ENCODE results near the gene INPP4A. TPM values are rescaled to one million over a fixed set of nuclear protein-coding genes. Genes with fewer than 3 reads are reported as not detected.

The INPP4A gene
- total RNA-seq, 1 donor from 2014 or later: 18.0 TPM

DNA sequence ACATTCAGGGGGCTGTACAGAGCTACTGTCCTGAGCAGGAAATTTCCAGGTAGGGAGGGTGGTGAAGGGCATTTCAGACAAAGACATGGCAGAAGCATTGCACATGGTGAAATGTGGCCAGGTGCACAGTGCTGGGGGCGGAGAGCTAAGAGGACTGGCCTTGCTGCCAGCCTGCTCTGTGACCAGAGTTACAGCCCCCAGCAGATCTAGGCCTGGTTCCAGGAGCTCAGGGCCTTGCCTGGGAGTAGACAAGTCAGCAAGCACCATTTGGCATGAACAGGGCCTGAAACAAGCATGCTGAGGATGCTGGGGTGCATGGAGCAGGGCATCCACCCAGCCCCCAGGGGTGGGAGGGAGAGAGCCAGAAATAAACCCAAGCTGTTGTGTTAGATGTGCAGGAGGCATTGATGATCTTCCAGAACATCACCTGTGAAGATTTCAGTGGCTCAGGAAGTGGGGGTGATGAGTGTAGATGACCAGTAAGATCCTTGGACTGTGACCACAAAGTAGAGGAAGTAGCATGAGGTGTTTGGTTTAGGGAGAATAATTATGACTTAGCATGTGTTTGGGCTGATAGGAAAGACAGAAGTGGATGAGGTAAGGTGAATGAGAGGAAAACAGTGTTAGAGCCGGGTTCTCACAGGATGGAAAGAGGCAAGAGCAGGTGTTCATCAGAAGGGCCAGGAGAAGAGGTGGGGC is 102.6 kb downstream of the INPP4A start:
- DNase-seq (ENCODE audit: low read depth): no peak
- no peaks in the 10 kb centered on the region for H3K27me3 ChIP-seq (ENCODE audit: control insufficient read depth, insufficient read depth, low read length)
- no peaks in the 10 kb centered on the region for H3K36me3 ChIP-seq (ENCODE audit: control insufficient read depth, insufficient read depth, low read length)
- no peak for TF ChIP-seq CTCF (IDR thresholded peaks at IDR 0.05; ENCODE audit: insufficient read depth, low read length, poor library complexity, severe bottlenecking)
- H3K4me3 ChIP-seq (ENCODE audit: low read depth, low read length): no peak overlapping the region

DNA sequence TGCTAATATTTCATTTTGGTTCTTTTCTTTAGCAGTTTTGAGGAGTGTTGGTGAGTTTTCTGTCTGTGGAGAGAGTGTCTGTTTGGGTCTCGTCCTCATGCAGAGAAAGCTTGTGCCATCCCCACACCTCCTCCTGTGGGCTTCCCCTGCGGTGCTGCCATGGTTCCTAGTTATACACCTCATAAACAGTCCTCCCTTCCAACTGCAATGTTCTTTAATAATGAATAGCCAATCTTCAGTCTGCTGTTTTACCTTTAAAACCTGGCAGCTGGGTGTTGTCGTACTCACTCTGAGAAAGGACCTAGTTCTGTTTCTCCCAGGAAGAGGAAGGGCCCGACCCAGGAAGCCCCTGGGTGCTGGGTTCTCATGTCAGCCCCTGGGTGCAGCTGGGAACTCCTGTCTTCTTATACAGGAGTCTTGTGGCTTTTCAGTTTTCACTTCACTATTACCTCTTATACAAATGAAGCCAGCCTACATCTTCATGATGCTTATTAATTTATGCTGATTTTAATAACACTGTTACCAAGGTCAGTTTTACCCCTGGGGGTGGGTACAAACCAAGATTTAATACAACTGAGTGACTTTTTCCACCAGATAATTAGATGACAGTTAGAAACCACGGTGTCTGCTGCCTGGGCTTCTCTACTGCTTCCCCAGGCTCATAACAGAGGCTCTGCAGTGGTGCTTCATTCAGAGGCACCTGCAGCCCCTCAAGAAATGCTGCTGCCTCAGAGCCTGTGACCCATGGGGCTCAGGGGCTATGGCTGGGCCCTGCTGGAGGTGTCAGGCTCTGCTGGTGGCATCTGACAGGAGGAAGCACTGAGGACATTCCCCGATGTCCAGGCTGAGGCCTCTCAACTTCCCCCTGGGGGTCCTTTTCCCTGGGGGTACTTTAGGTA is 104.5 kb downstream of the INPP4A start:
- no peak for TF ChIP-seq CTCF (IDR thresholded peaks at IDR 0.05; ENCODE audit: insufficient read depth, low read length, poor library complexity, severe bottlenecking)
- DNase-seq (ENCODE audit: low read depth): no peak
- no peaks in the 10 kb centered on the region for H3K27me3 ChIP-seq (ENCODE audit: control insufficient read depth, insufficient read depth, low read length)
- no peaks in the 10 kb centered on the region for H3K36me3 ChIP-seq (ENCODE audit: control insufficient read depth, insufficient read depth, low read length)
- H3K4me3 ChIP-seq (ENCODE audit: low read depth, low read length): no peak overlapping the region

- TF ChIP-seq CTCF (IDR thresholded peaks at IDR 0.05; ENCODE audit: insufficient read depth, low read length, poor library complexity, severe bottlenecking): no peak
- Histone ChIP-seq H3K27me3 (ENCODE audit: control insufficient read depth, insufficient read depth, low read length) (no peaks in the 10 kb centered on the region), H3K4me3 (ENCODE audit: low read depth, low read length) (no peak overlapping the region), H3K36me3 (ENCODE audit: control insufficient read depth, insufficient read depth, low read length) (no peaks in the 10 kb centered on the region)
- no peak for DNase-seq (ENCODE audit: low read depth)
These were observed 105.5 kb downstream of the INPP4A start for GRCh38 chr2:98550165-98550564.

GRCh38 chr2:98551316-98551715 is 106.7 kb downstream of the INPP4A start:
- no peak for TF ChIP-seq CTCF (IDR thresholded peaks at IDR 0.05; ENCODE audit: insufficient read depth, low read length, poor library complexity, severe bottlenecking)
- Histone ChIP-seq H3K4me3 (ENCODE audit: low read depth, low read length) (no peak overlapping the region), H3K36me3 (ENCODE audit: control insufficient read depth, insufficient read depth, low read length) (no peaks in the 10 kb centered on the region), H3K27me3 (ENCODE audit: control insufficient read depth, insufficient read depth, low read length) (no peaks in the 10 kb centered on the region)
- DNase-seq (ENCODE audit: low read depth): no peak

GRCh38 chr2:98552499-98553179 is 108.0 kb downstream of the INPP4A start:
- no peak for TF ChIP-seq CTCF (IDR thresholded peaks at IDR 0.05; ENCODE audit: insufficient read depth, low read length, poor library complexity, severe bottlenecking)
- no peak for DNase-seq (ENCODE audit: low read depth)
- H3K36me3 ChIP-seq (ENCODE audit: control insufficient read depth, insufficient read depth, low read length): no peaks in the 10 kb centered on the region
- H3K4me3 ChIP-seq (ENCODE audit: low read depth, low read length): no peak overlapping the region
- H3K27me3 ChIP-seq (ENCODE audit: control insufficient read depth, insufficient read depth, low read length): no peaks in the 10 kb centered on the region
